Amniotic stem cell (primary cell): ENCODE measurements around the gene DUSP18.
A peak's percentile ranks its signal among the peaks of the same experiment; 100 is the strongest.
"Not testable (repeated sequence)": the region's sequence is repeated elsewhere in the genome, so short reads cannot be mapped to it uniquely, and the experiment has no call there.

ENCODE experiments used
- DNase-seq: peaks from one replicate; lab custom pipeline; 2025; lab: John Stamatoyannopoulos, UW

The DUSP18 gene

GRCh38 chr22:30640361-30640760 lies 27.3 kb downstream of the DUSP18 start:
- DNase-seq = no peak

- DNase-seq = no peak
These were observed 30.0 kb downstream of the DUSP18 start for GRCh38 chr22:30637701-30638114.

- no peak for DNase-seq
These were observed 31.2 kb downstream of the DUSP18 start for GRCh38 chr22:30636226-30637077.

- DNase-seq = peak; percentile 65
These were observed 32.1 kb downstream of the DUSP18 start, which contains the start of gene SLC35E4 for GRCh38 chr22:30635273-30636225. SLC35E4 (plus strand) TSS chr22:30635781; CDS start chr22:30636451, 670 bp downstream.

GRCh38 chr22:30634471-30635233 lies 33.0 kb downstream of the DUSP18 start:
- peak; percentile 72 for DNase-seq

GRCh38 chr22:30631469-30631868 lies 36.2 kb downstream of the DUSP18 start:
- DNase-seq = not testable (repeated sequence)

GRCh38 chr22:30628491-30628890 lies 39.2 kb downstream of the DUSP18 start:
- no peak for DNase-seq

- DNase-seq = no peak
These were observed 40.2 kb downstream of the DUSP18 start for GRCh38 chr22:30627471-30627870.

GRCh38 chr22:30626413-30626812 lies 41.3 kb downstream of the DUSP18 start:
- DNase-seq = no peak

- DNase-seq = not testable (repeated sequence)
These were observed 47.8 kb downstream of the DUSP18 start for GRCh38 chr22:30619909-30620308.

- no peak for DNase-seq
These were observed 49.9 kb downstream of the DUSP18 start for GRCh38 chr22:30617819-30618218.

- DNase-seq = no peak
These were observed 52.1 kb downstream of the DUSP18 start for GRCh38 chr22:30615543-30615954.

- no peak for DNase-seq
These were observed 52.8 kb downstream of the DUSP18 start for GRCh38 chr22:30614879-30615278.

GRCh38 chr22:30614268-30614667 lies 53.4 kb downstream of the DUSP18 start:
- no peak for DNase-seq

GRCh38 chr22:30612789-30613188 lies 54.9 kb downstream of the DUSP18 start:
- no peak for DNase-seq
